ENCODE data around the gene PSMB7. TPM values are rescaled to one million over a fixed set of nuclear protein-coding genes. Genes with fewer than 3 reads are reported as not detected.
A peak's percentile ranks its signal among the peaks of the same experiment; 100 is the strongest.

PSMB7 gene
- polyA plus RNA-seq, 1 of the 3 experiments (the other 2 are of a cell fraction), result 357 TPM

- WGBS (ENCODE audit: low lambda C conversion rate), result 92% methylated on average over 5 of the region's 6 CpGs
- Histone ChIP-seq H3K4me2 (no peak overlapping the region), H3K27me3 (ENCODE audit: insufficient read depth) (no peaks in the 10 kb centered on the region), H3K36me3 (replicated peaks in 1 of 2; ENCODE audit: control insufficient read depth in 1 of 2, insufficient read depth in 2 of 2, low read length in 1 of 2) (no peaks in the 10 kb centered on the region), H3K27ac (ENCODE audit: low read depth in 2 of 2, low read length in 1 of 2) (no peak overlapping the region), H2AFZ (ENCODE audit: low read depth) (peak overlapping the region; percentile 73), H3K9me2 (no peaks in the 10 kb centered on the region), H3K4me1 (ENCODE audit: control insufficient read depth in 1 of 2, insufficient read depth in 2 of 2, low read depth in 1 of 2, low read length in 1 of 2) (peaks cover 0 to 4% of the 10 kb centered on the region in 2 experiments; a peak in 1 of 4 replicates), H3F3A (replicated peaks; ENCODE audit: insufficient read depth) (no peaks in the 10 kb centered on the region), H4K20me1 (ENCODE audit: insufficient read depth) (no peaks in the 10 kb centered on the region), H3K9me3 (no peaks in the 10 kb centered on the region), H3K9ac (no peak overlapping the region), H3K79me2 (ENCODE audit: insufficient read depth) (peaks cover 2% of the 10 kb centered on the region; the same call in 1 of the 2 replicates), H3K4me3 (ENCODE audit: low read depth in 2 of 2, low read length in 1 of 2) (peak overlapping the region in 1 of 2 experiments; percentile 49; a peak in 1 of 4 replicates)
- POLR2A ChIA-PET, result interaction anchor here (0.8 kb wide), 1 partner anchor 117 kb away, joined by 3 read pairs; no protein-coding TSS in a partner anchor
- CTCF ChIA-PET, result interaction anchor here (0.6 to 7.4 kb wide), 33 partner anchors 10 to 728 kb away, joined by 3 to 173 read pairs (median 5); partner anchors contain the start of gene ADGRD2
- no peak for DNase-seq
- no peak for TF ChIP-seq SMC3 (IDR thresholded peaks at IDR 0.05; ENCODE audit: low read depth, low read length)
- TF ChIP-seq ZBTB33 (IDR thresholded peaks at IDR 0.05; ENCODE audit: borderline replicate concordance, low read depth), result no peak
- no peak for TF ChIP-seq TAF1 (IDR thresholded peaks at IDR 0.05; ENCODE audit: borderline replicate concordance, low read depth, low read length)
- TF ChIP-seq FOSL2 (IDR thresholded peaks at IDR 0.05; ENCODE audit: borderline replicate concordance, low read depth), result no peak
- TF ChIP-seq JUND (IDR thresholded peaks at IDR 0.05), result no peak
- TF ChIP-seq MEF2A (IDR thresholded peaks at IDR 0.05; ENCODE audit: borderline replicate concordance, low read depth), result no peak
- no peak for TF ChIP-seq PBX3 (IDR thresholded peaks at IDR 0.05)
- TF ChIP-seq FOXJ3 (CRISPR knock-in tag; IDR thresholded peaks at IDR 0.05), result no peak
- TF ChIP-seq NFIC (IDR thresholded peaks at IDR 0.05; ENCODE audit: borderline replicate concordance), result no peak
- no peak for TF ChIP-seq POLR2AphosphoS5 (IDR thresholded peaks at IDR 0.05; ENCODE audit: low read depth, low read length)
- TF ChIP-seq RCOR1 (IDR thresholded peaks at IDR 0.05; ENCODE audit: low read length), result no peak
- TF ChIP-seq SIN3A (IDR thresholded peaks at IDR 0.05; ENCODE audit: borderline replicate concordance, low read depth, low read length), result no peak
Observed at GRCh38 chr9:124419832-124420489, 4.7 kb upstream of the PSMB7 start.

- CTCF ChIA-PET, result interaction anchor here (0.7 to 7.4 kb wide), 3 partner anchors 19 to 142 kb away, joined by 3 to 173 read pairs (median 5); no protein-coding TSS in a partner anchor
- TF ChIP-seq USF1 (IDR thresholded peaks at IDR 0.05; ENCODE audit: borderline replicate concordance, low read depth) (no peak), RFX5 (IDR thresholded peaks at IDR 0.05; ENCODE audit: low read length) (no peak), IRF3 (IDR thresholded peaks at IDR 0.05; ENCODE audit: low read depth, low read length) (no peak), MAX (IDR thresholded peaks at IDR 0.05; ENCODE audit: low read depth) (no peak), TAF1 (IDR thresholded peaks at IDR 0.05; ENCODE audit: borderline replicate concordance, low read depth, low read length) (no peak), MXI1 (IDR thresholded peaks at IDR 0.05; ENCODE audit: low read depth, low read length) (no peak), CHD2 (IDR thresholded peaks at IDR 0.05; ENCODE audit: low read length, partially characterized antibody) (no peak), MEF2A (IDR thresholded peaks at IDR 0.05; ENCODE audit: borderline replicate concordance, low read depth) (no peak), ELF1 (IDR thresholded peaks at IDR 0.05) (no peak), PBX3 (IDR thresholded peaks at IDR 0.05) (no peak), TCF12 (IDR thresholded peaks at IDR 0.05) (no peak)
Observed at GRCh38 chr9:124415852-124416484, 726 bp upstream of the PSMB7 start.

More at GRCh38 chr9:124415852-124416484, 726 bp upstream of the PSMB7 start:
- H3K4me1 ChIP-seq (ENCODE audit: control insufficient read depth in 1 of 2, insufficient read depth in 2 of 2, low read depth in 1 of 2, low read length in 1 of 2), result peaks cover 11 to 30% of the 10 kb centered on the region in 2 experiments
- H3K9me3 ChIP-seq, result no peaks in the 10 kb centered on the region
- H3K9ac ChIP-seq, result no peak overlapping the region
- H3K9me2 ChIP-seq, result no peaks in the 10 kb centered on the region
- peaks cover 30% of the 10 kb centered on the region for H3K79me2 ChIP-seq (ENCODE audit: insufficient read depth)
- no peak overlapping the region for H3K27ac ChIP-seq (ENCODE audit: low read depth in 2 of 2, low read length in 1 of 2)
- peaks cover 29 to 32% of the 10 kb centered on the region in 2 experiments for H3K36me3 ChIP-seq (replicated peaks in 1 of 2; ENCODE audit: control insufficient read depth in 1 of 2, insufficient read depth in 2 of 2, low read length in 1 of 2)
- no peak for DNase-seq
- POLR2A ChIA-PET, result no interaction called here
- WGBS (ENCODE audit: low lambda C conversion rate), result 87% methylated on average over 17 of the region's 17 CpGs
- H2AFZ ChIP-seq (ENCODE audit: low read depth), result no peak overlapping the region
- no peak overlapping the region for H3K4me2 ChIP-seq
- peaks cover 31% of the 10 kb centered on the region for H3F3A ChIP-seq (replicated peaks; ENCODE audit: insufficient read depth)
- peak overlapping the region; percentile 94 to 99; a peak in 1 of 4 replicates for H3K4me3 ChIP-seq (ENCODE audit: low read depth in 2 of 2, low read length in 1 of 2)
- no peaks in the 10 kb centered on the region for H4K20me1 ChIP-seq (ENCODE audit: insufficient read depth)
- no peaks in the 10 kb centered on the region for H3K27me3 ChIP-seq (ENCODE audit: insufficient read depth)
